Activated CD4-positive, alpha-beta T cell treated with anti-CD3 and anti-CD28 coated beads, Interleukin-2, amount 50 U/mL, for 48 hours (primary cell): ENCODE data around the gene U2AF1L4.

Experiments
- DNase-seq, 2 experiments: peaks; one replicate each; pipeline ENCODE4 v3.0.0-alpha.2; 2020

U2AF1L4 gene

GRCh38 chr19:35722897-35723296 lies 22.3 kb downstream of the U2AF1L4 start:
- DNase-seq = no peak

- DNase-seq = no peak
Observed at GRCh38 chr19:35722461-35722860, 22.8 kb downstream of the U2AF1L4 start.

DNA sequence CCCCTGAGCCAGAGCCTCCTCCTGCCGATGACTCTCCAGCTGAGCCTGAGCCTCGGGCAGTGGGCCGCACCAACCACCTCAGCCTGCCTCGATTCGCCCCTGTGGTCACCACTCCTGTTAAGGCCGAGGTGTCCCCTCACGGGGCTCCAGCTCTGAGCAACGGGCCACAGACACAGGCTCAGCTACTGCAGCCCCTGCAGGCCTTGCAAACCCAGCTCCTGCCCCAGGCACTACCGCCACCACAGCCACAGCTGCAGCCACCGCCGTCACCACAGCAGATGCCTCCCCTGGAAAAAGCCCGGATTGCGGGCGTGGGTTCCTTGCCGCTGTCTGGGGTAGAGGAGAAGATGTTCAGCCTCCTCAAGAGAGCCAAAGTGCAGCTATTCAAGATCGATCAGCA lies 23.8 kb downstream of the U2AF1L4 start:
- DNase-seq = no peak

DNA sequence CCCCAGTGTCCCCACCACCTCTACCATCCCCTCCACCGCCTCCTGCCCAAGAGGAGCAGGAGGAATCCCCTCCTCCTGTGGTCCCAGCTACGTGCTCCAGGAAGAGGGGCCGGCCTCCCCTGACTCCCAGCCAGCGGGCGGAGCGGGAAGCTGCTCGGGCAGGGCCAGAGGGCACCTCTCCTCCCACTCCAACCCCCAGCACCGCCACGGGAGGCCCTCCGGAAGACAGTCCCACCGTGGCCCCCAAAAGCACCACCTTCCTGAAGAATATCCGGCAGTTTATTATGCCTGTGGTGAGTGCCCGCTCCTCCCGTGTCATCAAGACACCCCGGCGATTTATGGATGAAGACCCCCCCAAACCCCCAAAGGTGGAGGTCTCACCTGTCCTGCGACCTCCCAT lies 24.6 kb downstream of the U2AF1L4 start:
- DNase-seq = no peak

GRCh38 chr19:35720163-35720524 lies 25.1 kb downstream of the U2AF1L4 start:
- DNase-seq = no peak

DNA sequence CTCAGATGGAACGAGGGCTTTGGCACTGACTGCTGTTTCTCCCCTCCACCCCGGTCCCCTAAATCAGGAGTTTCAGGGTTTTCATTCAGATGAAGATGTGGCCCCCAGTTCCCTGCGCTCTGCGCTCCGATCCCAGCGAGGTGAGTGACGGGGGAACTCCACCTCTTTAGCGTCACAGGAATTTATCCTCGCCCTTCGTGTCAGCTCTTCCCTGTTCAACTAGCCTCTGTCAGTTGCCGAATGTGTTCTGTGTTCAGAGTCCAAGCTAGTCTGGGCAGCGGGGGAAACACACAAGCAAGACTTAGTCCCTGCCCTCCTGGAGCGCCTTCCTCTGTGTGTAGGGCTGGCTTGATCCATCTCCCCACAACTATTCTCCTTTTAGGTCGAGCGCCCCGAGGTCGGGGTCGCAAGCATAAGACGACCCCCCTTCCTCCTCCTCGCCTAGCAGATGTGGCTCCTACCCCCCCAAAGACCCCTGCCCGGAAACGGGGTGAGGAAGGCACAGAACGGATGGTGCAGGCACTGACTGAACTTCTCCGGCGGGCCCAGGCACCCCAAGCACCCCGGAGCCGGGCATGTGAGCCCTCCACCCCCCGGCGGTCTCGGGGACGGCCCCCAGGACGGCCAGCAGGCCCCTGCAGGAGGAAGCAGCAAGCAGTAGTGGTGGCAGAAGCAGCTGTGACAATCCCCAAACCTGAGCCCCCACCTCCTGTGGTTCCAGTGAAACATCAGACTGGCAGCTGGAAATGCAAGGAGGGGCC lies 25.6 kb downstream of the U2AF1L4 start:
- DNase-seq = no peak

DNA sequence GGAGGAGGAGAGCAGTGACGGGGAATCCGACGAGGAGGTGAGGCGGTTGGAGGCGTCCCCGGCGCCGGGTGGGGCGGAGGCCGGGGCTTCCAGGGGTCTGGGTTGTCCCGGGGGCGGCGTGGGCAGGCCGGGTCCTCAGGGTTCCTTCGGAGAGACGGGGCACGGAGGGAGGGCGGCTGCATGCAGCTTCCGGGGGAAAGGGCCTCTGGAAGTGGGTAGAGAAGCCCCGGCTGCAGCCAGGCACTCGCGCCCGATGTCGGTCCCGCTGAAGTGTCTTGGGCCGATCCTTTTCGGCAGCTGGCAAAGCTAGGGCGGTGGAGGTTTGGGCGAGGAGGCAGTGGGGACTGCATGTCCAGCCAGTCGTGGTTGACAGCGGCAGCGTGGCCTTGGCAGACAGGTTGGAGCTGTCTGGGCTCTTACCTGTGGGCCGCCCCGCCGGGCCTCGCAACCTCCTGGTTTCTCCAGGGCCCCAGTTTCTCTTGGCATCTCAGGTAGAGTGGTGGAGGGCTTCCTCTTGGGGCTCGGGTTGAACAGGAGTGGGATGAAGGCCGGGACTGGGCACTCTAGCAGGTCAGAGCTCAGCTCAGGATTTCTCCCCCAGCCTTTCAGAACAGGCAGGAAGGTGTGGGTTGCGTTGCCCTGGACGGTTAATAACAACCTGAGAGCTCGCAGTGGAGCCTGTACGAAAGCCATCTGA lies 26.7 kb downstream of the U2AF1L4 start:
- peak; percentile 66 to 71 for DNase-seq

GRCh38 chr19:35717665-35718344 lies 27.4 kb downstream of the U2AF1L4 start, which contains the start of gene KMT2B:
KMT2B (plus strand) TSS chr19:35718003; CDS start chr19:35718019, 16 bp downstream.
- DNase-seq = no peak

DNA sequence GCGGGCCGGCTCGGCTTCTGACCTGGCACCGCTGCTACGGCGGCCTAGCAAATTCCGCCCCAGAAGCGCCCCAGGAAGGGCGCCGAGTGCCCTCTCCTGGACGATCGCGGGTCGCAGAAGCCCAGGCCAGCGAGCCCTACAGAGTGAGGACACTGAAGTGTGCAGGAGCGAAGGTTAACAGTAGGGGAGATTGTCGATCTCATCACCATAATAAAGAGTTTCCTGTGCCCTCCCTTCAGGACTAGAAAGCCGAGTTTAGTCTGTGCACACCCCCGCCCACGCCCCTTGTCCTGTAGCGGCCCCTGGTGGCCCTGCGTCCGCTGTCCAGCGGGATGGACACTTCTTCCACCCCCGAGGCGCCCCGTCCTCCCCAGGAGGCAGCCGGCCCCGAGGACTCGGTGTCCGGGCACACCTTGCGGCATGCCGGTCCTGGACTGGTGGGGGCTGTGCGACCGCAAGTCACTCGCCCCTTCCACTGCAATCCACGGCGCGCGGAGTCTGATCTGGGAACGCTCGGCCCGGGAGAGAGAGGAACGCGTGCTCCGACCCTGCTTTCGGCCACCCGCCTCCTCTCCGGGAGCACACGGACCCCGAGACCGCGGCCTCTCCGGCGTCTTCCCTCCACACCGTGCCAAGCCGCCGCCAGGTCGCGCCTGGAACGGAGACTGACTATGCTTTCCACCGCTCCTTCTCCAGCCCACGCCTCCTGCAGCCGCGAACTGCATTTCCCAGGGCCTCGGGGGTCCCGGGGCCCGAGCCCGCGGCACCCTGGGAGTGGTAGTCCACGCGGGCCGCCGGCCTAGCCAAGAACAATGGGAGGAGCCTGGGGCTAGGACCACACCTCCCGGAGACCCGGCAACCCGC lies 28.2 kb downstream of the U2AF1L4 start:
- DNase-seq = peak; percentile 96 to 97

- peak; percentile 40 to 46 for DNase-seq
Observed at GRCh38 chr19:35715981-35716800, 29.0 kb downstream of the U2AF1L4 start.

DNA sequence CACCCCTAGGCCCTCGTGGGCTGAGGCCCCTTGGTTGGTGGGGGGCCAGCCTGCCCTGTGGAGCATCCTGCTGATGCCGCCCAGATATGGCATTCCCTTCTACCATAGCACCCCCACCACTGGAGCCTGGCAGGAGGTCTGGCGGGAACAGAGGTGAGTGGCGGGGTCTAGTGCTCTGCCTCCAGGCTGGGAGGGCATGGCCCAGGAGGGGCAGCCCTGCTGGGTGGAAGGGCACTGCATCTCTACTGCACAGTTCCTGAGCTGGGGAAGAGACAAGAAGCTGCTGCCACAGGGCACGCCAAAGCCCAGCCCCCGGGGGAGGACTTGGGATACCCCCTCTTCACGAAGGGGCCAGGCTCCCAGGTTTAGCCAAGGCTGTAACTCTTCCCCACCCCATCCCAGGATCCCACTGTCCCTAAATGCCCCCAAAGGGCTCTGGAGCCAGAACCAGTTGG lies 29.8 kb downstream of the U2AF1L4 start:
- peak in 1 of 2 experiments; percentile 30 for DNase-seq

DNA sequence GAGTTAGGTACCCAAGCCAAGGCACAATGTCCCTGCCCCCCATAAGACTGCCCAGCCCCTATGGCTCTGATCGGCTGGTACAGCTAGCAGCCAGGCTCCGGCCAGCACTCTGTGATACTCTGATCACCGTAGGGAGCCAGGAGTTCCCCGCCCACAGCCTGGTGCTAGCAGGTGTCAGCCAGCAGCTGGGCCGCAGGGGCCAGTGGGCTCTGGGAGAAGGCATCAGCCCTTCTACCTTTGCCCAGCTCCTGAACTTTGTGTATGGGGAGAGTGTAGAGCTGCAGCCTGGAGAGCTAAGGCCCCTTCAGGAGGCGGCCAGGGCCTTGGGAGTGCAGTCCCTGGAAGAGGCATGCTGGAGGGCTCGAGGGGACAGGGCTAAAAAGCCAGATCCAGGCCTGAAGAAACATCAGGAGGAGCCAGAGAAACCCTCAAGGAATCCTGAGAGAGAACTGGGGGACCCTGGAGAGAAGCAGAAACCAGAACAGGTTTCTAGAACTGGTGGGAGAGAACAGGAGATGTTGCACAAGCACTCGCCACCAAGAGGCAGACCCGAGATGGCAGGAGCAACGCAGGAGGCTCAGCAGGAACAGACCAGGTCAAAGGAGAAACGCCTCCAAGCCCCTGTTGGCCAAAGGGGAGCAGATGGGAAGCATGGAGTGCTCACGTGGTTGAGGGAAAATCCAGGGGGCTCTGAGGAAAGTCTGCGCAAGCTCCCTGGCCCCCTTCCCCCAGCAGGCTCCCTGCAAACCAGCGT lies 30.4 kb downstream of the U2AF1L4 start:
- peak; percentile 50 to 58 for DNase-seq

DNA sequence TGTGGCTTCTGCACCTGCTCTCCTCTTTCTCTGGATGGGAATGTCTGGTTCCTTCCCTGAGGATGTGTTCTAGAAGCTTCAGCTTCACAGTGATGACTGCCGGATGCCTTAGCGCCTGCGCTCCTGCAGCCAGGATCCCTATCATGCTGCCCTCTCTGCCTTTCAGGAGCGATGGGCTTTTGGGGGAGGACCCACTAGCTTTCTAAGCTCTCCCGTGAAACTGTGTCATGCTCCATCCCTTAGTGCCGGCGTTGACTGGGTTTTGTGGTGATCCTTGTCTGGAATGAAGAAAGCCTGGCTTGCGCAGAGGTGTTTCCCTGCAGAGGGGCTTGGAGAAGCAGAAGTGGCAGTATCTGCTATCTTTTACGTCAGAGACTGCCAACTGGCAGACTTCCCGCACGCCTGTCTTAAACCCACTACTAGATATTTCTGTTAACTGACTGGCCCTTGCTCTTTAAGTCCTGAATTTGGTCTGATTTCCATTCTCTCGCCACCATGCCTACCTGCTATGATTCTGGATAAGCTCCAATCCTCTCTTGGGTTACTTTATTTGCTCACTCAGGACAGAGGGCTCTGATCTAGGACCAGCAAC lies 31.2 kb downstream of the U2AF1L4 start:
- DNase-seq = peak; percentile 19 to 20

DNA sequence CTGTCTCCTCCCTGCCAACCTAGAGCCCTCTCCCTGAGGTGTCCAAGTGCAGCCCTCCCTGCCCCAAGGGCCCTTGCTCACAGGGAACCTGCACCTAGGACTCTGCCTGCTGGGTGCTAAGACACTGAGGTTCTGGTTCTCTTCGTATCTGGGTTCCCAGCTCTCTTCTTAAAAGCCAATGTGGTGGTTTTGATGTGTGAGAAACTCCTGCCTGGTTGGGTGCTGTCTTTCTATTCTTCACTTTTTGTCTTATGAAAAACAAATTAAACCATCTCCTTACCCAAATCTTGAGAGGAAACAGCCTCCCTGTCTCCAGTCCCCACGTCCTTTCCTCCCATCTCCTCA lies 31.7 kb downstream of the U2AF1L4 start:
- DNase-seq = no peak

- DNase-seq = peak; percentile 86 to 91
Observed at GRCh38 chr19:35712567-35713505, 32.4 kb downstream of the U2AF1L4 start.

DNA sequence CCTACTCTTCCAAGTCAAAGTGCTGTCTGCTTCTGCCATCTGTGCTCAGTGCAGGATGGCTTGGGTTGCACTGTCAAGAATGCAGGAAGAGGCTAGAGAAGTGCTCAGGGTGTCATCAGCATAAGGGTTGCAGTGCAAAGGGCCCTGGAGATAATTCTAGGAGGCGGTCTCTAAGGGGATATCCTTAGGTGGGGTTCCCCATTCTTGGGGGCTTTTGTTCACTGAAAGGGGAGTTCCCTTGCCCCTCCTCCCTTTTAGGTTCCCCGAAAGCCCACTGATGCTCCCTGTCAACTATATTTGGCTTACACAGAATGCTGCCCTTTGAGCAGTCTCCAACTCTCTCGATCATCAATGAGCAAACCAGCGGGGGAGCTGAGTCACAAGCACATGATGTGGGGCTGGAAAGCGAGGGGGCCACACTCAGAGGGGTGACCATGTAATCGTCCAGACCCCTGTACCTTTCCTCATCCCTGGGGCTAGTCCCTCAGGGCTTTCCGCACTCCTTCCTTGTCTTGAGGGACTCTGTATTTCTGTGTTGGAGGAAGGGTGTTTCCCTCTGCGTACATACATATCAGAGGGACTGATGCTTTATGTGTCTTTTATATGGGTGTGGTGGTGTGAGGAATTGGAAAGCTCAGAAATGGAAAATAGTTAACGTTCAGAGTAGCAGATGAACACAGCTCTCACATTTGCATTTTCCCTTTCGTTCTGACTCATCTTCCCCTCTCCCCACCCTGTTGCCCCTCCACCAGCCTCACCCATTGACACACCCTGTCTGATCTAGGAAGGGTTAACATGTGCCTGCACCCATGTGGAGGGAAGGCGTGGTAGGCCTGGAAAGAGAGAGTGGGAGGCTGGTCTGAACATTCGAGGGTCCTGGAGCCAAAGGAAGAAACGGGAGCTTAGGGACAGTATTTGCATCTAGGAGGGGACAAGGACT lies 34.2 kb downstream of the U2AF1L4 start:
- DNase-seq = peak; percentile 73 to 80

- DNase-seq = no peak
Observed at GRCh38 chr19:35708391-35708790, 36.8 kb downstream of the U2AF1L4 start.

- DNase-seq = peak in 1 of 2 experiments; percentile 33
Observed at GRCh38 chr19:35704218-35704617, 41.0 kb downstream of the U2AF1L4 start, which contains the start of gene ZBTB32. ZBTB32 (plus strand) TSS chr19:35704558; CDS start chr19:35714627, 10,069 bp downstream.
